Ectodermal cell (in vitro differentiated cells): ENCODE results near the gene GPATCH1.

ENCODE experiments used
- H3K27ac ChIP-seq: 2 replicates; pipeline ENCODE4 v1.7.0; 2013; ENCODE audit warnings: mild to moderate bottlenecking, low read depth, low read length; ENCODE audit not compliant: insufficient read depth, poor library complexity, severe bottlenecking
- H3K27me3 ChIP-seq: 2 replicates; pipeline ENCODE4 v1.7.0; 2013; ENCODE audit warnings: mild to moderate bottlenecking, low read length; ENCODE audit not compliant: insufficient read depth, control insufficient read depth, poor library complexity, severe bottlenecking
- H3K36me3 ChIP-seq: one replicate; pipeline ENCODE4 v1.7.0; 2013; ENCODE audit warnings: low read length; ENCODE audit not compliant: control insufficient read depth, insufficient read depth
- H3K4me1 ChIP-seq: one replicate; pipeline ENCODE4 v1.7.0; 2013; ENCODE audit warnings: low read length; ENCODE audit not compliant: control insufficient read depth, insufficient read depth
- H3K4me3 ChIP-seq: 2 replicates; pipeline ENCODE4 v1.7.0; 2013; ENCODE audit warnings: low read depth, low read length, control low read depth; ENCODE audit not compliant: insufficient read depth
- H3K9me3 ChIP-seq: 2 replicates; pipeline ENCODE4 v1.7.0; 2013; ENCODE audit warnings: mild to moderate bottlenecking, low read length, moderate library complexity; ENCODE audit not compliant: control insufficient read depth
- WGBS, 2 experiments: methylation state at CpG; one replicate each; pipeline ENCODE4 v1.1.7; 2013; ENCODE audit warnings: missing lambda C conversion rate in 2 of 2; 5-methylcytosine and 5-hydroxymethylcytosine counted together

The GPATCH1 gene

DNA sequence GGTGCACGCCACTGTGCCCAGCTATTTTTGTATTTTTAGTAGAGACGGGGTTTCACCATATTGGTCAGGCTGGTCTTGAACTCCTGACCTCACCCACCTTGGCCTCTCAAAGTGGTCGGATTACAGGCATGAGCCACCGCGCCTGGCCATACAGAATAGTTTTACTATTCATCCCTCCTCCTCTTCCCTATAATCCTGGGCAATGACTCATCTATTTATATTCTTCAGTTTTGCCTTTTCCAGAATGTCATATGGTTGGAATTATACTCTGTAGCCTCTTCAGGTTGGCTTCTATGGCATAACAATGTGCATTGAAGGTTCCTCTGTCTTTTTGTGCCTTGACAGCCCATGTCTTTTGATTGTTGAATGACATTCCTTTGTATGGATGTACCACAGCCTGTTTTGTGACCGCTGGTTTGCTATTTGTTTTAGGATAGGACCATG lies 91.0 kb downstream of the GPATCH1 start:
- peaks cover 14% of the 10 kb centered on the region for H3K4me1 ChIP-seq
- no peaks in the 10 kb centered on the region for H3K27me3 ChIP-seq
- no peak overlapping the region for H3K4me3 ChIP-seq
- H3K9me3 ChIP-seq: peaks cover 2% of the 10 kb centered on the region
- WGBS, 2 experiments: 87 to 95% methylated on average over 6 of the region's 6 CpGs
- no peaks in the 10 kb centered on the region for H3K36me3 ChIP-seq
- H3K27ac ChIP-seq: no peak overlapping the region

DNA sequence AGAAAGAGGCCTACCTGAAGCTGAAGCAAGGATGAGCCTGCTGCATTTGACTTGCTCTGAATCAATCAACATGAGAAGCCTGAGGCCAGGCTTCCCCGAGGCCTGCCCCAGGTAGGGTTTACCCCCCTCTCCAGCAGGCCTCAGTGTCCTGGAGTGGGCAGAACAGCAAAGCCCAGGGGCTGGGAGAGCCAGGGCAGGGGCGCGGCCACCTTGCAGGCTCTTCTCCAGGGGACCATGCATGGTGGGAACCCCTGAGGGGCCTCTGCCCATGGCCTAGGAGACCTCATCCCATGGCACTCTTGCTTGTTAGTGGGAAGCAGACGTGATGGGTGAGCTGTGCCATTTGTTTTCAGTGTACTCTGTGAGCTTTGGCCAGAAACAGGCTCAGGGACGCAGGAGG lies 93.2 kb downstream of the GPATCH1 start:
- 94 to 95% methylated on average over 5 of the region's 5 CpGs for WGBS, 2 experiments
- H3K27me3 ChIP-seq: no peaks in the 10 kb centered on the region
- H3K9me3 ChIP-seq: no peaks in the 10 kb centered on the region
- peaks cover 14% of the 10 kb centered on the region for H3K4me1 ChIP-seq
- no peak overlapping the region for H3K4me3 ChIP-seq
- no peak overlapping the region for H3K27ac ChIP-seq
- no peaks in the 10 kb centered on the region for H3K36me3 ChIP-seq

DNA sequence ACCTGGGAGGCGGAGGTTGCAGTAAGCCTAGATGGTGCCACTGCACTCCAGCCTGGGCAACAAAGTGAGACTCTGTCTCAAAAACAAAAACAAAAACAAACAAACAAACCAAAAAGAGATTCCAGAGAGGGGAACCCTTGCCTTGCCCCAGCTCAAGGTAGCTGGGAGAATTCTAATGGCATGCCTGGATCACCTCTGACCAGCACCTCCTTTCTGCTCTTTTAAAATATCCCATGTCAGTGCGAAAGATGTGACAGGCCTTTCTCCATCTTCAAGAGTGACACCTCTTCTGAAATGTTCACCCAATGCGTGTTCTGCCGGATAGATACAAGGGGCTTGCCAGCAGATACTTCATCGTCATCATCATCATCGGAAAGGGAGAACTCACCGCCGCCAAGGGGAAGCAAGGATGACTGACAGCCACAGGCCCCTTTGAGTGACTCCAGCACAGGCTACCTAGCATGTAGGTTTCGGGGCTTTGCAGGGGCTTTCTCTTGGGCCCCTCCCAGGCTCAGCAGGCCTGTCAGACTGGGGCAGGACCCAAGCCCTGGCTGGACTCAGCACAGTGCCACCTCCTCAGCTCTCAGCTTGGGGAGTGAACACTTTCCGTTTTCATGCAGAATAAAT lies 94.3 kb downstream of the GPATCH1 start:
- Histone ChIP-seq H3K4me1 (peaks cover 14% of the 10 kb centered on the region), H3K9me3 (no peaks in the 10 kb centered on the region), H3K36me3 (no peaks in the 10 kb centered on the region), H3K27ac (no peak overlapping the region), H3K27me3 (no peaks in the 10 kb centered on the region), H3K4me3 (no peak overlapping the region)
- WGBS, 2 experiments: 95 to 96% methylated on average over 10 of the region's 10 CpGs

DNA sequence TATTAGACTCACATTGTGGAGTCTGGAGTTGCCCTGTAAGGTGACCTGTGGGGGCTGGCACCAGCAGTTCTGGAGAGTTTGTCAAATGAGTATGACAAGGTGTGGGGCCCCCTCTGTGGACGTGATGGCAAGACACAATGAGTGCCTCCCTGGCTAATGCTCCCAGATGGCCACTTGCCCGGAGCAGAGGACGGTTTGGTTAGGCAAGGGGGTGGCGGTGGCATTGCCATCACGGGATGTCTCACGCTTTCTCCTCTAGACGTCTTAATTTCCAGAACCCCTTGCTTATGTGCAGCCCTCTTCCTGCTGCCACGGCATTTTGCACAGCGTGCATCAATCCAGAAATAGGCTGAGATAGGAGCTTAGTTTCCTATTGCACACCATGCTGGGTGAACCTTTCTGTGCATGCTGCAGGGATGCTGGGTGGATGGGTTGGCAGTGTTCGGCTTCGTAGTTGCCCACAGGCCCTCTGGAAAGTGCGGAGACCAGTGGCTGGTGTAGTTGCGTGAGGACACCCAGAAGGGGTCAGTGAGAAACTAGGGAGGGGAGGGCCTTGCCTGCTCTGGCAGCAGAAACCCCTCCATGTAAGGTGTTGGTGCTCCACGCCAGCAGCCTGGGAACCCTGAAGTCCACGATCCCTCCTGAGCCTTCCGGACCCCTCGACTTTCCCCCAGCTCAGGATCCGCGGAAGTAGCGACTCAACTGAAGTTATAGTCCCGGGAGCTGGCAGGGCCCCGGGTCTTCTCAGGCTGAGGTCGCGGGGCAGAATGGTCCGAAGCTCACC lies 95.1 kb downstream of the GPATCH1 start:
- Histone ChIP-seq H3K27ac (peak overlapping the region; percentile 22), H3K36me3 (no peaks in the 10 kb centered on the region), H3K27me3 (no peaks in the 10 kb centered on the region), H3K4me3 (peak overlapping the region; percentile 65), H3K4me1 (peaks cover 14% of the 10 kb centered on the region), H3K9me3 (no peaks in the 10 kb centered on the region)
- whole genome bisulfite sequencing, 2 experiments: 28% methylated on average over 25 of the region's 25 CpGs

DNA sequence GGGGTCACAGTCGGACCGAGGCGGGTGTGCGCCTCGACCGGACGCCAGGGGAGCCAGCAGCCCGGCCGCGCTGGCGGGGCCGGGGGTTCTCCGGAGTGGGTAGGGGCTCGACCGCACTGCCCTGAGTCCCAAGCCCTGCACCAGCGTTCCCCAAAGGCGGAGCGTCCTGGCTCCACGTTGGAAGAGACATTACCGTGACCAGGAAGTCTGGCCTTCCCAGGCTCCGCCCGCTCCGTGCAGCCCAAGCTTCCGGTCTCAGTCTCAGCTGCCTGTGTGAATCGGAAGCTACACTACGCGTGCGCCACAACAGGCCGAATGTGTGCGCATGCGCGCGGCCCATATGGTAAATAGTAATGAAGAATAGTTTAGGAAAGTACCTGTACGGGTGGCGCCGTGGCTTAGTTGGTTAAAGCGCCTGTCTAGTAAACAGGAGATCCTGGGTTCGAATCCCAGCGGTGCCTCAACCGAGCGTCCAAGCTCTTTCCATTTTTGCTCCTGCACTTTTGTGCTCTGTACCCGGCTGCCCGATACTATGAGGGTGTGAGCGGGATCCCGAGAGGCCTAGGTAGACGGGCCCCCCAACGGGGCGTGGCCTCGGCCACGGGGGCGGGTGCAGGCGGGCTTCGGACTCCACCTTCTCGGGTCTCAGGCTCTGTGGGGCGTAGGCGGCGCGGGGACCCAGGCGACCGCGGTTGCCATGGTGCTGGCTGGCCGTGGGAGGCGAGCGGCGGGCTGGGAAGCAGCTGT lies 95.9 kb downstream of the GPATCH1 start:
- Histone ChIP-seq H3K27ac (peak overlapping the region; percentile 75), H3K4me3 (peak overlapping the region; percentile 65), H3K36me3 (no peaks in the 10 kb centered on the region), H3K4me1 (peaks cover 14% of the 10 kb centered on the region), H3K27me3 (no peaks in the 10 kb centered on the region), H3K9me3 (no peaks in the 10 kb centered on the region)
- WGBS, 2 experiments: 0 to 1% methylated on average over 65 of the region's 65 CpGs

DNA sequence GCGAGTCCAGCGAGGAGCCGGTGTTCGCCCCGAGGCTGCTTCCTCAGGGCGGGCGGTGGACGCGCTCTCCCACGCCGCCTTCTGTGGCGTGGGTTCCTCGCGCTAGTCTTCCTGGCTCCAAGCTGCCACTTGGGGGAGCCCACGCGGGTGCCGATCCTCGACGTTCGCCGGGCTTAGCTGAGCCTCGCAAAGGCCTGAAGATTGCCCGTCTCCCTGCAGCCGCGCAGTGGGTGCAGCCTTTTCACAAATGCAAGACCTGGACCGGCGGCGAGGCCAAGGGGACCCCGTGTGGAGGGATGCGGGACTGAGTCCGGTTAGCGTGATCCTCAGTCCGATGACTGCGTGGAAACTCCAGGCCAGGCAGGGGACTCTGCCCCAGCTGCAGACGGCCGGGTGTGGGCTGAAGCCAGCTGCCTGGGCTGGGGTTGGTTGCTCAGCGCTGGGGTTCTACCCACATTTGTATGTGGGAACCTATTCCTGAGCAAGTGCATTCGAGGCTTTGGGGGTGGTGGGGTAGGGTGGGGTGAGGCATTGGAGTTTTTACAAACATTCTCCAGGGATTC lies 96.5 kb downstream of the GPATCH1 start:
- Histone ChIP-seq H3K27me3 (no peaks in the 10 kb centered on the region), H3K27ac (peak overlapping the region; percentile 75), H3K36me3 (no peaks in the 10 kb centered on the region), H3K4me1 (peaks cover 14% of the 10 kb centered on the region), H3K4me3 (peak overlapping the region; percentile 65), H3K9me3 (no peaks in the 10 kb centered on the region)
- WGBS, 2 experiments: 1 to 2% methylated on average over 38 of the region's 38 CpGs
